Activated CD8-positive, alpha-beta memory T cell treated with anti-CD3 and anti-CD28 coated beads for 36 hours (primary cell): Measurements from ENCODE around the gene C6orf163. TPM values are rescaled to one million over a fixed set of nuclear protein-coding genes. Genes with fewer than 3 reads are reported as not detected.
"Not testable (repeated sequence)": the region's sequence is repeated elsewhere in the genome, so short reads cannot be mapped to it uniquely, and the experiment has no call there.

Experiments
- CTCF ChIA-PET: fragments of 350-600 bp; sonication (Branson Sonifier 250); formaldehyde crosslinking; loops from one replicate; lab custom pipeline; 2021; ENCODE audit warnings: antibody characterized with exemption; lab: Charles Lee
- POLR2A ChIA-PET: fragments of 350-600 bp; sonication (Branson Sonifier 250); formaldehyde crosslinking; loops from one replicate; lab custom pipeline; 2021; ENCODE audit warnings: antibody characterized with exemption; lab: Charles Lee
- total RNA-seq, 2 experiments: library from RNA; stranded (reverse); gene quantifications; one replicate each; pipeline ENCODE4 v1.2.3, GENCODE V29; 2021

The C6orf163 gene
- 1 to 10 TPM in 1 of 2 experiments, under 1 TPM in 1; 0.95 to 1.4 TPM for total RNA-seq

- POLR2A ChIA-PET = no interaction called here
Measured at GRCh38 chr6:87344731-87345130, at the start of gene C6orf163. C6orf163 (plus strand) TSS chr6:87344813; CDS start chr6:87345100, 287 bp downstream.

GRCh38 chr6:87297119-87297518 is 47.5 kb upstream of the C6orf163 start:
- POLR2A ChIA-PET = no interaction called here
- CTCF ChIA-PET = no interaction called here

More at GRCh38 chr6:87344731-87345130, at the start of gene C6orf163:
- CTCF ChIA-PET = no interaction called here

GRCh38 chr6:87301277-87301676 is 43.3 kb upstream of the C6orf163 start:
- CTCF ChIA-PET = not testable (repeated sequence)
- POLR2A ChIA-PET = interaction anchor here (0.6 kb wide), 1 partner anchor 18 kb away, joined by 4 read pairs; no protein-coding TSS in a partner anchor

GRCh38 chr6:87308970-87309369 is 35.6 kb upstream of the C6orf163 start:
- POLR2A ChIA-PET = no interaction called here
- CTCF ChIA-PET = no interaction called here

GRCh38 chr6:87312860-87313259 is 31.8 kb upstream of the C6orf163 start:
- ChIA-PET CTCF (interaction anchor here (1.4 kb wide), 1 partner anchor 9 kb away, joined by 3 read pairs; no protein-coding TSS in a partner anchor), POLR2A (no interaction called here)

GRCh38 chr6:87315071-87315470 is 29.5 kb upstream of the C6orf163 start:
- POLR2A ChIA-PET = no interaction called here
- CTCF ChIA-PET = no interaction called here

GRCh38 chr6:87319271-87319987 is 25.2 kb upstream of the C6orf163 start:
- POLR2A ChIA-PET = interaction anchor here (0.7 kb wide), 1 partner anchor 19 kb away, joined by 4 read pairs; no protein-coding TSS in a partner anchor
- CTCF ChIA-PET = interaction anchor here (0.6 kb wide), 1 partner anchor 52 kb away, joined by 4 read pairs; no protein-coding TSS in a partner anchor

DNA sequence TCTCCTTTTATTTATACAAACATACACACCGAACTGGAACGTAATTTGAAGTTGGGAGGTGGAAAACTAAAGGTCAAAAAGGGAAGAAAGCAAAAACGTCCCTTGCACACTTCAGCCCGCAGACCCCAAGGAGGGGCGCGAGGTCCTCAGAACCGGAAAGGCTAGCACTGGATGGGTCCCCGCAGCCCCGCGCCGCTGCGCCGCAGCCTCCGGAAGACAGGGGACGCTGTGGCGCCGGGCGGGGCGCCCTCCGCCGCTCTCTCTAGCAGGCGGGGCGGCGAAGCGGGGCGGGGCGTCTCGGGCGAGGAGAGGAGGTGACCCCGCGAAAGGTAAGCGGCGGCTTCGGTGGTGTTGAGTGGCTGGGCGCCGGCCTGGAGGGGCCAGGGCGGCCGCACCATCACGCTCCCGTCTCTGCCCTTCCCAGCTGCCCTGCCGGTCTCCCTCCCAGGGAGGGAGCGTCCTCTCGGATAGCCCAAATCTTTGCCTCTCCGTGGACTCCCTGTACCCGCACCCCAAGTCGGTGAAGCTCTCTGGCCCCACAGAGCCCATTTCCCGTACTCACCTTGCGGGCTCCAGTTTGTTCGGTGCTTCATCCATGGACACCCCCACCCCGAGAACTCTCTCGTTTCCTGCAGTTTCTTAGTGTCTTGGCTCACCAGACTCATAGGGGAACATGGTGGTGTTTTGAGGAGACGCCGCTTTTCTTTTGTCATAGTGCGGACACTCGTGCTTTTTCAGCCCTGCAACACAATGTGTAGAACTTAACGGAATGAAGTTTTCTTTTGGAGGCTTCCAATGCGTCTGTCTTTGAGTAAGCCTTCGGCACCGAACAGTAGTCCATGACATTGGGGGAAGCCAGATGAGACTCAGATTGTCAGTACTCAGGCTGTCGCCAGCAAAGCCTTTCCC is 22.1 kb upstream of the C6orf163 start, which contains the start of gene SMIM8:
Gene SMIM8, plus strand, starts transcription at position 285 of the 909 bp plus-strand sequence. CDS start 14,444 bp downstream, outside the sequence.
- ChIA-PET CTCF (interaction anchor here (0.7 to 1.4 kb wide), 3 partner anchors 10 to 182 kb away, joined by 3 read pairs; no protein-coding TSS in a partner anchor), POLR2A (no interaction called here)

- POLR2A ChIA-PET, CTCF ChIA-PET: not testable (repeated sequence)
Measured at GRCh38 chr6:87323880-87324279, 20.7 kb upstream of the C6orf163 start.

- ChIA-PET CTCF (no interaction called here), POLR2A (no interaction called here)
Measured at GRCh38 chr6:87330961-87331360, 13.7 kb upstream of the C6orf163 start.

DNA sequence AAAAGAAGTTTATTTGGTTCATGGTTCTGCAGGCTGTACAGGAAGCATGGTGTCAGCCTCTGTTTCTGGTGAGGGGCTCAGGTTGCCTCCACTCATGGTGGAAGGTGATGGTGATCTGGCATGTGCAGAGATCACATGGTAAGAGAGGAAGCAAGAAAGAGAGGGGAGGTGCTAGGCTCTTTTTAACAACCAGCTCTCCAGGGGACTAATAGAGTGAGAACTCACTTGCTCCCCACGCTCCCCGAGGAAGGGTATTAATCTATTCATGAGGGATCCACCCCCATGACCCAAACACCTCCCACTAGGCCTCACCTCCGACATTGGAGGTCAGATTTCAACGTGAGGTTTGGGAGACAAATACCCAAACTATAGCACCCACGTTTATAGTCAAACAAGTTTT is 11.6 kb upstream of the C6orf163 start:
- CTCF ChIA-PET = no interaction called here
- POLR2A ChIA-PET = no interaction called here

GRCh38 chr6:87333591-87334181 is 10.9 kb upstream of the C6orf163 start:
- POLR2A ChIA-PET = no interaction called here
- CTCF ChIA-PET = no interaction called here

- ChIA-PET CTCF (no interaction called here), POLR2A (no interaction called here)
Measured at GRCh38 chr6:87334683-87335082, 9.9 kb upstream of the C6orf163 start.

DNA sequence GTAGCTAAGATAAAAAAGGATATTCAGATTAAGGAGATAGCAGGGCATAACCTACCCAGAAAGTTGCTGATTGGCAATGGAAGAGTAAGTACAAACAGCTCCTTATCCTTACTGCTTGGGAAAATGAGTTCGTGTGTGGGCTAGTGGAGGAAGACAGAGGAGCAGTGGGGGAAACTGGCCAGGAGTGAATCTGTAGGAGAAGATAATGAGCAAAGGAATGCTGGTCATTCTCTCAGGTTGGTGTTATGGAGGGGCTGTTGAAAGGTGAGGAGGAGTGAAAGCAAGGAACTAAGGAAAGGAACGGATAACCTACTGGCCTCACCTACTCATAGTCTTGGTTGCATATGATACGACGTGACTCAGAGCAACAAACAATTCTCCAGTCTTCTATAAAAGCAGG is 8.2 kb upstream of the C6orf163 start:
- CTCF ChIA-PET = interaction anchor here (0.7 kb wide), 1 partner anchor 58 kb away, joined by 7 read pairs; no protein-coding TSS in a partner anchor
- POLR2A ChIA-PET = no interaction called here

GRCh38 chr6:87340230-87340629 is 4.4 kb upstream of the C6orf163 start:
- ChIA-PET POLR2A (no interaction called here), CTCF (no interaction called here)

DNA sequence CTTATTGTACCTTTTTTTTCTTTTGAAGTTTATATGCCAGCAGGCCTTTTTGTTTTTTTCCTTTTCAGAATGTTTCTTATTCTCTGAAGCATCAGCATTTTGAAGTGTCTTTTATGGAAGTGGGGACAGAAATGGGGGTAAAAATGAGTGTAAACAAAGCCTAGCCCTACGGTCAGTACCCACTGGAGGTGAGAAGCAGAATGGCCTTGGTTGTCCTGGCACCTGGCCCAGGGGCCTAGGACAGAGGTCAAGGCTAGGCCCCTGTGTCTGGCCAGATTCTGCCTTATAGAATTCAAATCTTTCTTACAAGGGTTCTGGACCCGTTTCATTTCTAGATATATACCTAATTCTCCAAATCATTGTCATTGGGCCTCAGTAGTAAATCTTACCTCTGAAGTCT is 3.5 kb upstream of the C6orf163 start:
- CTCF ChIA-PET = no interaction called here
- POLR2A ChIA-PET = no interaction called here

- ChIA-PET POLR2A (no interaction called here), CTCF (no interaction called here)
Measured at GRCh38 chr6:87341899-87342298, 2.7 kb upstream of the C6orf163 start.

DNA sequence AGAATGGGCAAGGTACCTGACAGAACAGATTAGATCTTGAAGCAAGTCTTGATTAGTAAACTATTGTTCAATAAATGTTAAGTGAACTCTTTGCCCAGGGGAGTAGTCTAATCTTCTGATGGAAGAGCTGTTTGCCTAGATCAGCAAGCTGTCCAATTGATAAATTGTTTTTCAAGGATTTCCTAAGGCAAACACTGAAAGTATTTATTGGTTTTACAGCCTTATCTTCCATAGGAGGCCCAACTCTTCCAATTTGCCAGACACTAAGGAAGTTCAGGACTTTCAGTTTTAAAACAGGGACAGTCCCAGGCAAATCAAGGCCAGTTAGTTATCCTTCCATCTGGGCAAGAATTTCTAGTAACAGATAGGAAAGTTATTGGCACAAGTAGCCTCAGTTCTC is 1.8 kb upstream of the C6orf163 start:
- CTCF ChIA-PET = no interaction called here
- POLR2A ChIA-PET = no interaction called here

DNA sequence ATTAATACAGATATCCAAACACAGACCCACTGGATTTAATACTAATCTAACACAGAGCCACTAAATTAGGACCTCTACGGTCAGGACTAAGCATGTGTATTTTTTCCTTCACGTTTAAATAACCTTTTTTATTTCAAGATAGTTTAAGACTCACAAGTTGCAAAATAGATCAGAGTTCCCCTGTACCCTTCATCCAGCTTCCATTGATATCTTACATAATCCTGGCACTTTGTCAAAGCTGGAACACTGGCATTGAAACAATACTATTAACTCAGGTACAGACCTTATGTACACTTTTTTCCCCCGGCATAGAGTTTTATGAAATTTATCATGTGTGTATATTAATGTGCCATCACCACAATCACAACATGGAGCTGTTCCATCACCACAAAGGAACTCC is 2.1 kb downstream of the C6orf163 start:
- CTCF ChIA-PET = no interaction called here
- POLR2A ChIA-PET = no interaction called here

DNA sequence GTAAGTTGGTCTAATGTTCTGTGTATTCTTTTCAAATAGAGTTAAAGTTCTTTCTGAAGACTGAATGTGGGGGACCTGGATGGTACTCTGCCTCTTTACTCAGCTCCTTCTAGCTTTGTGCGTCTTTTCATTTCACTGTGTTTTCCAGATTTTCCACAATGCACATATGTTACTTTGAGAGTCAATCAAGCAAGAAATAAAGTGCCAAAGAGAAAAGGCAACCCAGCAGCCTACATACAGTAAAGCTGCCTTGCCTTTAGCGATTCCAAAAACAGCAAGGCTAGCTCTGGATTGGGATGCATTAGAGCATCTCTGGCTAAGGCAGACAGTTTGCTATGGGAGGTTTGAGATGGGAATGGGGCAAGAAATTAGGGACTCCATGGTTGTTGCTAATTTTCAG is 5.3 kb downstream of the C6orf163 start:
- ChIA-PET CTCF (no interaction called here), POLR2A (no interaction called here)
